SK-N-SH treated with all-trans-retinoic acid at 6 μM for 48 hours (cell line): ENCODE results near the gene PTPN18.

ENCODE experiments used
- ATAC-seq: fragments of 200-7000 bp; cut with Tn5 transposase; 3 replicates; pipeline ENCODE4 v1.9.1; 2020; ENCODE audit warnings: mild to moderate bottlenecking, moderate library complexity
- ARNTL ChIP-seq: fragments of 450-650 bp; formaldehyde crosslinking; IDR thresholded peaks from 2 replicates; pipeline ENCODE4 v1.5.0; 2020; ENCODE audit warnings: low read depth, mild to moderate bottlenecking, moderate library complexity, borderline replicate concordance
- BACH2 ChIP-seq: fragments of 250-450 bp; sonication (Bioruptor Pico); IDR thresholded peaks from 2 replicates; pipeline ENCODE4 v1.9.0; 2021; ENCODE audit warnings: mild to moderate bottlenecking, borderline replicate concordance
- CSDC2 ChIP-seq: fragments of 250-450 bp; sonication (Bioruptor Pico); IDR thresholded peaks from 2 replicates; pipeline ENCODE4 v1.5.0; 2020; ENCODE audit warnings: mild to moderate bottlenecking, moderate library complexity
- ESRRG ChIP-seq: fragments of 250-450 bp; sonication (Bioruptor Pico); IDR thresholded peaks from 2 replicates; pipeline ENCODE4 v1.6.1; 2021; ENCODE audit warnings: mild to moderate bottlenecking
- GLIS3 ChIP-seq: fragments of 250-450 bp; sonication (Bioruptor Pico); IDR thresholded peaks from 2 replicates; pipeline ENCODE4 v1.5.0; 2020; ENCODE audit warnings: mild to moderate bottlenecking, moderate library complexity
- ISL1 ChIP-seq: fragments of 250-450 bp; sonication (Bioruptor Pico); IDR thresholded peaks from 2 replicates; pipeline ENCODE4 v2.1.2; 2022; ENCODE audit warnings: mild to moderate bottlenecking, moderate library complexity
- OSR1 ChIP-seq: fragments of 250-450 bp; sonication (Bioruptor Pico); IDR thresholded peaks from 2 replicates; pipeline ENCODE4 v1.8.0; 2022; ENCODE audit warnings: moderate library complexity, mild to moderate bottlenecking, inconsistent platforms
- PPARA ChIP-seq: fragments of 250-450 bp; sonication (Bioruptor Pico); IDR thresholded peaks from 2 replicates; pipeline ENCODE4 v1.5.0; 2020; ENCODE audit warnings: mild to moderate bottlenecking, borderline replicate concordance
- RARB ChIP-seq: fragments of 250-450 bp; sonication (Bioruptor Pico); IDR thresholded peaks from 2 replicates; pipeline ENCODE4 v1.8.0; 2021; ENCODE audit warnings: mild to moderate bottlenecking, moderate library complexity
- SNAI2 ChIP-seq: fragments of 250-450 bp; sonication (Bioruptor Pico); IDR thresholded peaks from 2 replicates; pipeline ENCODE4 v1.5.0; 2020; ENCODE audit warnings: mild to moderate bottlenecking, moderate library complexity
- TCF4 ChIP-seq: fragments of 250-450 bp; sonication (Bioruptor Pico); IDR thresholded peaks from 2 replicates; pipeline ENCODE4 v1.8.0; 2021; ENCODE audit warnings: mild to moderate bottlenecking, moderate library complexity, borderline replicate concordance
- TOX ChIP-seq: fragments of 250-450 bp; sonication (Bioruptor Pico); IDR thresholded peaks from 2 replicates; pipeline ENCODE4 v1.8.0; 2021; ENCODE audit warnings: mild to moderate bottlenecking, moderate library complexity, borderline replicate concordance
- ZC3H10 ChIP-seq: fragments of 250-450 bp; sonication (Bioruptor Pico); IDR thresholded peaks from 2 replicates; pipeline ENCODE4 v1.5.1; 2021; ENCODE audit warnings: mild to moderate bottlenecking, moderate library complexity
- ZFP3 ChIP-seq: fragments of 250-450 bp; sonication (Bioruptor Pico); IDR thresholded peaks from 2 replicates; pipeline ENCODE4 v1.5.0; 2020; ENCODE audit warnings: mild to moderate bottlenecking, moderate library complexity
- ZFP30 ChIP-seq: fragments of 450-650 bp; formaldehyde crosslinking; IDR thresholded peaks from 2 replicates; pipeline ENCODE4 v1.5.0; 2022; ENCODE audit warnings: mild to moderate bottlenecking, moderate library complexity
- ZNF565 ChIP-seq: fragments of 450-650 bp; formaldehyde crosslinking; conservative IDR thresholded peaks from 2 replicates; pipeline ENCODE4 v1.5.0; 2020; ENCODE audit warnings: low read depth, mild to moderate bottlenecking, moderate library complexity
- ZNF70 ChIP-seq: fragments of 450-650 bp; formaldehyde crosslinking; IDR thresholded peaks from 2 replicates; pipeline ENCODE4 v1.5.0; 2020; ENCODE audit warnings: mild to moderate bottlenecking, moderate library complexity
- ZNF8 ChIP-seq: fragments of 450-650 bp; formaldehyde crosslinking; IDR thresholded peaks from 2 replicates; pipeline ENCODE4 v1.5.0; 2020; ENCODE audit warnings: mild to moderate bottlenecking, moderate library complexity
- TF ChIP-seq, protein P1 (sequence below): fragments of 250-450 bp; sonication (Bioruptor Pico); IDR thresholded peaks from 2 replicates; pipeline ENCODE4 v1.5.1; 2020; ENCODE audit warnings: low read depth, mild to moderate bottlenecking, moderate library complexity
- TF ChIP-seq, protein P2 (sequence below): fragments of 250-450 bp; sonication (Bioruptor Pico); IDR thresholded peaks from 2 replicates; pipeline ENCODE4 v1.8.0; 2021; ENCODE audit warnings: low read depth, mild to moderate bottlenecking, moderate library complexity, borderline replicate concordance
- TF ChIP-seq, protein P3 (sequence below): fragments of 250-450 bp; sonication (Bioruptor Pico); IDR thresholded peaks from 2 replicates; pipeline ENCODE4 v1.5.0; 2020; ENCODE audit warnings: mild to moderate bottlenecking, moderate library complexity
- TF ChIP-seq, protein P4 (sequence below): fragments of 250-450 bp; sonication (Bioruptor Pico); IDR thresholded peaks from 2 replicates; pipeline ENCODE4 v1.5.1; 2021; ENCODE audit warnings: mild to moderate bottlenecking, moderate library complexity
- TF ChIP-seq, protein P5 (sequence below): fragments of 250-450 bp; sonication (Bioruptor Pico); IDR thresholded peaks from 2 replicates; pipeline ENCODE4 v1.8.0; 2020; ENCODE audit warnings: mild to moderate bottlenecking, moderate library complexity, borderline replicate concordance

PTPN18 gene

DNA sequence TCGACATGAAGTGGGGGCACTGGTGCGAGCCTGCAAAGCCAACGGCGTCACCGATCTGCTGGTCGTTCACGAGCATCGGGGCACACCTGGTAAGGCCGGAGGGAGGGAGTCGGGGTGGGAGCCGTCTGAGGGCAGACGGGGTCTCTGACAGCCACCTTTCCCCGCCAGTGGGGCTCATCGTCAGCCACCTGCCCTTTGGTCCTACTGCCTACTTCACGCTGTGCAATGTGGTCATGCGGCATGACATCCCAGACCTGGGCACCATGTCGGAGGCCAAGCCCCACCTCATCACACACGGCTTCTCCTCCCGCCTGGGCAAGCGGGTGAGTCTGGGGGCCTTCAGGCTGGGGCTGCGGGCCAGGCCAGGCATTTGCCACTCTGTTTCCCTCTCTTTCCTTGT lies 10.2 kb upstream of the PTPN18 start:
- ATAC-seq, result no peak
- TF ChIP-seq, protein P1, sequence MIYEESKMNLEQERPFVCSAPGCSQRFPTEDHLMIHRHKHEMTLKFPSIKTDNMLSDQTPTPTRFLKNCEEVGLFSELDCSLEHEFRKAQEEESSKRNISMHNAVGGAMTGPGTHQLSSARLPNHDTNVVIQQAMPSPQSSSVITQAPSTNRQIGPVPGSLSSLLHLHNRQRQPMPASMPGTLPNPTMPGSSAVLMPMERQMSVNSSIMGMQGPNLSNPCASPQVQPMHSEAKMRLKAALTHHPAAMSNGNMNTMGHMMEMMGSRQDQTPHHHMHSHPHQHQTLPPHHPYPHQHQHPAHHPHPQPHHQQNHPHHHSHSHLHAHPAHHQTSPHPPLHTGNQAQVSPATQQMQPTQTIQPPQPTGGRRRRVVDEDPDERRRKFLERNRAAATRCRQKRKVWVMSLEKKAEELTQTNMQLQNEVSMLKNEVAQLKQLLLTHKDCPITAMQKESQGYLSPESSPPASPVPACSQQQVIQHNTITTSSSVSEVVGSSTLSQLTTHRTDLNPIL (CRISPR knock-in tag), result no peak
- no peak for TF ChIP-seq ZNF70 (CRISPR knock-in tag)
- no peak for TF ChIP-seq TOX (CRISPR knock-in tag)
- no peak for TF ChIP-seq ESRRG
- TF ChIP-seq BACH2, result no peak
- no peak for TF ChIP-seq ZFP3
- no peak for TF ChIP-seq ARNTL (CRISPR knock-in tag)
- TF ChIP-seq SNAI2, result no peak
- TF ChIP-seq, protein P2, sequence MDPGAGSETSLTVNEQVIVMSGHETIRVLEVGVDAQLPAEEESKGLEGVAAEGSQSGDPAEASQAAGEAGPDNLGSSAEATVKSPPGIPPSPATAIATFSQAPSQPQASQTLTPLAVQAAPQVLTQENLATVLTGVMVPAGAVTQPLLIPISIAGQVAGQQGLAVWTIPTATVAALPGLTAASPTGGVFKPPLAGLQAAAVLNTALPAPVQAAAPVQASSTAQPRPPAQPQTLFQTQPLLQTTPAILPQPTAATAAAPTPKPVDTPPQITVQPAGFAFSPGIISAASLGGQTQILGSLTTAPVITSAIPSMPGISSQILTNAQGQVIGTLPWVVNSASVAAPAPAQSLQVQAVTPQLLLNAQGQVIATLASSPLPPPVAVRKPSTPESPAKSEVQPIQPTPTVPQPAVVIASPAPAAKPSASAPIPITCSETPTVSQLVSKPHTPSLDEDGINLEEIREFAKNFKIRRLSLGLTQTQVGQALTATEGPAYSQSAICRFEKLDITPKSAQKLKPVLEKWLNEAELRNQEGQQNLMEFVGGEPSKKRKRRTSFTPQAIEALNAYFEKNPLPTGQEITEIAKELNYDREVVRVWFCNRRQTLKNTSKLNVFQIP (CRISPR knock-in tag), result no peak
- no peak for TF ChIP-seq GLIS3 (CRISPR knock-in tag)
- TF ChIP-seq CSDC2 (CRISPR knock-in tag), result no peak
- TF ChIP-seq, protein P3, sequence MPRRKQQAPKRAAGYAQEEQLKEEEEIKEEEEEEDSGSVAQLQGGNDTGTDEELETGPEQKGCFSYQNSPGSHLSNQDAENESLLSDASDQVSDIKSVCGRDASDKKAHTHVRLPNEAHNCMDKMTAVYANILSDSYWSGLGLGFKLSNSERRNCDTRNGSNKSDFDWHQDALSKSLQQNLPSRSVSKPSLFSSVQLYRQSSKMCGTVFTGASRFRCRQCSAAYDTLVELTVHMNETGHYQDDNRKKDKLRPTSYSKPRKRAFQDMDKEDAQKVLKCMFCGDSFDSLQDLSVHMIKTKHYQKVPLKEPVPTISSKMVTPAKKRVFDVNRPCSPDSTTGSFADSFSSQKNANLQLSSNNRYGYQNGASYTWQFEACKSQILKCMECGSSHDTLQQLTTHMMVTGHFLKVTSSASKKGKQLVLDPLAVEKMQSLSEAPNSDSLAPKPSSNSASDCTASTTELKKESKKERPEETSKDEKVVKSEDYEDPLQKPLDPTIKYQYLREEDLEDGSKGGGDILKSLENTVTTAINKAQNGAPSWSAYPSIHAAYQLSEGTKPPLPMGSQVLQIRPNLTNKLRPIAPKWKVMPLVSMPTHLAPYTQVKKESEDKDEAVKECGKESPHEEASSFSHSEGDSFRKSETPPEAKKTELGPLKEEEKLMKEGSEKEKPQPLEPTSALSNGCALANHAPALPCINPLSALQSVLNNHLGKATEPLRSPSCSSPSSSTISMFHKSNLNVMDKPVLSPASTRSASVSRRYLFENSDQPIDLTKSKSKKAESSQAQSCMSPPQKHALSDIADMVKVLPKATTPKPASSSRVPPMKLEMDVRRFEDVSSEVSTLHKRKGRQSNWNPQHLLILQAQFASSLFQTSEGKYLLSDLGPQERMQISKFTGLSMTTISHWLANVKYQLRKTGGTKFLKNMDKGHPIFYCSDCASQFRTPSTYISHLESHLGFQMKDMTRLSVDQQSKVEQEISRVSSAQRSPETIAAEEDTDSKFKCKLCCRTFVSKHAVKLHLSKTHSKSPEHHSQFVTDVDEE (CRISPR knock-in tag), result no peak
- TF ChIP-seq, protein P4, sequence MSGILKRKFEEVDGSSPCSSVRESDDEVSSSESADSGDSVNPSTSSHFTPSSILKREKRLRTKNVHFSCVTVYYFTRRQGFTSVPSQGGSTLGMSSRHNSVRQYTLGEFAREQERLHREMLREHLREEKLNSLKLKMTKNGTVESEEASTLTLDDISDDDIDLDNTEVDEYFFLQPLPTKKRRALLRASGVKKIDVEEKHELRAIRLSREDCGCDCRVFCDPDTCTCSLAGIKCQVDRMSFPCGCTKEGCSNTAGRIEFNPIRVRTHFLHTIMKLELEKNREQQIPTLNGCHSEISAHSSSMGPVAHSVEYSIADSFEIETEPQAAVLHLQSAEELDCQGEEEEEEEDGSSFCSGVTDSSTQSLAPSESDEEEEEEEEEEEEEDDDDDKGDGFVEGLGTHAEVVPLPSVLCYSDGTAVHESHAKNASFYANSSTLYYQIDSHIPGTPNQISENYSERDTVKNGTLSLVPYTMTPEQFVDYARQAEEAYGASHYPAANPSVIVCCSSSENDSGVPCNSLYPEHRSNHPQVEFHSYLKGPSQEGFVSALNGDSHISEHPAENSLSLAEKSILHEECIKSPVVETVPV (CRISPR knock-in tag), result no peak
- TF ChIP-seq ZFP30 (CRISPR knock-in tag), result no peak
- TF ChIP-seq RARB (CRISPR knock-in tag), result no peak
- no peak for TF ChIP-seq OSR1 (CRISPR knock-in tag)
- TF ChIP-seq ZNF565 (CRISPR knock-in tag), result no peak
- TF ChIP-seq, all 23 proteins: peak for 0

DNA sequence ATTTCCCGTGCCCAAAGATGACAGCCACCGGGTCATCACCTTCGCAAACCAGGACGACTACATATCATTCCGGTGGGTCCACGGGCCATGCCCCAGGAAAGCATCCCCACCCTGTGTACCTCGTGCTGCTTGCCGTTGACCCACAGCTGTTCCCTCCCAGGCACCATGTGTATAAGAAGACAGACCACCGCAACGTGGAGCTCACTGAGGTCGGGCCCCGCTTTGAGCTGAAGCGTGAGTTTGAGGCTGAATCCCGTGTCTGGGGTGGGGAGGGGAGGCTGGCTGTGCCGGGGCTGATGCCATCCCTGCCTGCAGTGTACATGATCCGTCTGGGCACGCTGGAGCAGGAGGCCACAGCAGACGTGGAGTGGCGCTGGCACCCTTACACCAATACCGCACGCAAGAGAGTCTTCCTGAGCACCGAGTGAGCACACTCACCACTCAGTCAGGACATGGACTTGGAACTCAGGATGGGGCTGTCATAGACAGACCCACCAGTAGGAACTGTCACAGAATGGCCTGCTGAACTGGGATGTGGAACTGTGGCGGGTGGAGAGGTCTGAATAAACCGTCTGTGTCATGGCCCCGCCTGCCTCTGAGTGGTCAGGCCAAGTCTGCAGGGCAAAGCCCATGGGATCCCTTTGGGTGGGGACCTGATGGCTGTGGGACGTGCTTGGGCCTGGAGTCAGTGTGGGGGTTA lies 9.7 kb upstream of the PTPN18 start:
- no peak for ATAC-seq
- TF ChIP-seq ZFP30 (CRISPR knock-in tag) (no peak), RARB (CRISPR knock-in tag) (no peak), ESRRG (no peak), OSR1 (CRISPR knock-in tag) (no peak), CSDC2 (CRISPR knock-in tag) (no peak), ZNF8 (CRISPR knock-in tag) (no peak)
- TF ChIP-seq, protein P1 (CRISPR knock-in tag), result no peak

DNA sequence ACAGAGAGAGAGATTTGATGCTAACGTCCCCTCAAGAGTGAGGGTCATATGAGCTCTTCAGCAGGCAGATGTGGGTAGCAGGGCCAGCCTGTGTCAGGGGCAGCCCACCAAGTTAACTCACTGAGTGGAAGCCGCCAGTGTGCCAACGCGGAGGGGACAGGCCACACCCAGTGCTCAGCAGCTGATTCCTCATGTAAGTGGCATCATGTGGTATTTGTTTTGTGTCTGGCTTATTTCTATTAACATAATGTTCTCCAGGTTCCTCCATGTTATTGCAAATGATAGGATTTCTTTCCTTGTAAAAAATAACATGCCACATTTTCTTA lies 9.2 kb upstream of the PTPN18 start:
- no peak for ATAC-seq
- no peak for TF ChIP-seq OSR1 (CRISPR knock-in tag)
- TF ChIP-seq ISL1 (CRISPR knock-in tag), result no peak
- TF ChIP-seq GLIS3 (CRISPR knock-in tag), result no peak
- no peak for TF ChIP-seq SNAI2
- TF ChIP-seq TCF4 (CRISPR knock-in tag), result no peak
- TF ChIP-seq CSDC2 (CRISPR knock-in tag), result no peak
- TF ChIP-seq, protein P1 (CRISPR knock-in tag), result no peak
- TF ChIP-seq ZNF565 (CRISPR knock-in tag), result no peak
- no peak for TF ChIP-seq ZC3H10 (CRISPR knock-in tag)
- no peak for TF ChIP-seq BACH2
- no peak for TF ChIP-seq ZFP30 (CRISPR knock-in tag)
- TF ChIP-seq, protein P5, sequence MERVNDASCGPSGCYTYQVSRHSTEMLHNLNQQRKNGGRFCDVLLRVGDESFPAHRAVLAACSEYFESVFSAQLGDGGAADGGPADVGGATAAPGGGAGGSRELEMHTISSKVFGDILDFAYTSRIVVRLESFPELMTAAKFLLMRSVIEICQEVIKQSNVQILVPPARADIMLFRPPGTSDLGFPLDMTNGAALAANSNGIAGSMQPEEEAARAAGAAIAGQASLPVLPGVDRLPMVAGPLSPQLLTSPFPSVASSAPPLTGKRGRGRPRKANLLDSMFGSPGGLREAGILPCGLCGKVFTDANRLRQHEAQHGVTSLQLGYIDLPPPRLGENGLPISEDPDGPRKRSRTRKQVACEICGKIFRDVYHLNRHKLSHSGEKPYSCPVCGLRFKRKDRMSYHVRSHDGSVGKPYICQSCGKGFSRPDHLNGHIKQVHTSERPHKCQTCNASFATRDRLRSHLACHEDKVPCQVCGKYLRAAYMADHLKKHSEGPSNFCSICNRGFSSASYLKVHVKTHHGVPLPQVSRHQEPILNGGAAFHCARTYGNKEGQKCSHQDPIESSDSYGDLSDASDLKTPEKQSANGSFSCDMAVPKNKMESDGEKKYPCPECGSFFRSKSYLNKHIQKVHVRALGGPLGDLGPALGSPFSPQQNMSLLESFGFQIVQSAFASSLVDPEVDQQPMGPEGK (CRISPR knock-in tag), result no peak
- TF ChIP-seq ESRRG, result no peak
- no peak for TF ChIP-seq ZFP3
- TF ChIP-seq PPARA (CRISPR knock-in tag), result no peak
- TF ChIP-seq, protein P4 (CRISPR knock-in tag), result no peak
- TF ChIP-seq ZNF70 (CRISPR knock-in tag), result no peak
